Activated CD8-positive, alpha-beta T cell treated with anti-CD3 and anti-CD28 coated beads for 36 hours (primary cell): ENCODE data around the gene KCNJ12. TPM values are rescaled to one million over a fixed set of nuclear protein-coding genes. Genes with fewer than 3 reads are reported as not detected.

Source experiments
- ATAC-seq: fragments of 200-7000 bp; cut with Tn5 transposase; one replicate; pipeline ENCODE4 v1.10.0; 2021; ENCODE audit warnings: mild to moderate bottlenecking, moderate library complexity
- CTCF ChIA-PET: fragments of 350-600 bp; sonication (Branson Sonifier 250); formaldehyde crosslinking; loops from one replicate; lab custom pipeline; 2021; ENCODE audit warnings: antibody characterized with exemption; lab: Charles Lee
- POLR2A ChIA-PET: fragments of 350-600 bp; sonication (Branson Sonifier 250); formaldehyde crosslinking; loops from one replicate; lab custom pipeline; 2021; ENCODE audit warnings: antibody characterized with exemption; lab: Charles Lee
- DNase-seq: peaks from one replicate; pipeline ENCODE4 v3.0.0-alpha.2; 2020
- H3K27ac Mint-ChIP-seq: one replicate; pipeline ENCODE4 v1.8.0; 2021; ENCODE audit warnings: mild to moderate bottlenecking, mixed read lengths
- H3K27me3 Mint-ChIP-seq: one replicate; pipeline ENCODE4 v1.8.0; 2021; ENCODE audit warnings: mixed read lengths
- H3K36me3 Mint-ChIP-seq: one replicate; pipeline ENCODE4 v1.8.0; 2021; ENCODE audit warnings: low read depth, mixed read lengths
- H3K4me1 Mint-ChIP-seq: one replicate; pipeline ENCODE4 v1.8.0; 2021; ENCODE audit warnings: low read depth, mixed read lengths
- H3K4me3 Mint-ChIP-seq: one replicate; pipeline ENCODE4 v1.8.0; 2021; ENCODE audit warnings: mild to moderate bottlenecking, moderate library complexity, mixed read lengths
- H3K9me3 Mint-ChIP-seq: one replicate; pipeline ENCODE4 v1.8.0; 2021; ENCODE audit warnings: mixed read lengths
- intact Hi-C: fragments of 100-400 bp; cut with micrococcal nuclease; formaldehyde crosslinking; loops from one replicate; pipeline ENCODE4 v1.10.0; 2022
- total RNA-seq, 2 experiments: library from RNA; stranded (reverse); gene quantifications; one replicate each; pipeline ENCODE4 v1.2.3, GENCODE V29; 2021
- TF ChIP-seq, protein P1 (sequence below): fragments of 200-600 bp; IDR thresholded peaks from one replicate; pipeline ENCODE4 v1.8.0; 2022; ENCODE audit warnings: antibody characterized with exemption, mild to moderate bottlenecking

KCNJ12 gene
- total RNA-seq, 2 experiments from 2014 or later: not detected

- POLR2A ChIA-PET: interaction anchor here (1.1 kb wide), 1 partner anchor 16 kb away, joined by 3 read pairs; the partner anchor contains the start of gene KCNJ12
Measured at GRCh38 chr17:21360048-21360447, 16.1 kb upstream of the KCNJ12 start.

GRCh38 chr17:21361020-21361809, 14.9 kb upstream of the KCNJ12 start:
- intact Hi-C loops: no loop called here

More at GRCh38 chr17:21360048-21360447, 16.1 kb upstream of the KCNJ12 start:
- Mint-ChIP-seq H3K36me3 (no peaks in the 10 kb centered on the region), H3K27me3 (no peaks in the 10 kb centered on the region), H3K9me3 (no peaks in the 10 kb centered on the region), H3K4me1 (no peaks in the 10 kb centered on the region), H3K27ac (no peak overlapping the region), H3K4me3 (no peak overlapping the region)
- DNase-seq (no peak), ATAC-seq (no peak)
- CTCF ChIA-PET: no interaction called here
- TF ChIP-seq, protein P1, sequence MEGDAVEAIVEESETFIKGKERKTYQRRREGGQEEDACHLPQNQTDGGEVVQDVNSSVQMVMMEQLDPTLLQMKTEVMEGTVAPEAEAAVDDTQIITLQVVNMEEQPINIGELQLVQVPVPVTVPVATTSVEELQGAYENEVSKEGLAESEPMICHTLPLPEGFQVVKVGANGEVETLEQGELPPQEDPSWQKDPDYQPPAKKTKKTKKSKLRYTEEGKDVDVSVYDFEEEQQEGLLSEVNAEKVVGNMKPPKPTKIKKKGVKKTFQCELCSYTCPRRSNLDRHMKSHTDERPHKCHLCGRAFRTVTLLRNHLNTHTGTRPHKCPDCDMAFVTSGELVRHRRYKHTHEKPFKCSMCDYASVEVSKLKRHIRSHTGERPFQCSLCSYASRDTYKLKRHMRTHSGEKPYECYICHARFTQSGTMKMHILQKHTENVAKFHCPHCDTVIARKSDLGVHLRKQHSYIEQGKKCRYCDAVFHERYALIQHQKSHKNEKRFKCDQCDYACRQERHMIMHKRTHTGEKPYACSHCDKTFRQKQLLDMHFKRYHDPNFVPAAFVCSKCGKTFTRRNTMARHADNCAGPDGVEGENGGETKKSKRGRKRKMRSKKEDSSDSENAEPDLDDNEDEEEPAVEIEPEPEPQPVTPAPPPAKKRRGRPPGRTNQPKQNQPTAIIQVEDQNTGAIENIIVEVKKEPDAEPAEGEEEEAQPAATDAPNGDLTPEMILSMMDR: no peak
- intact Hi-C loops: no loop called here

DNA sequence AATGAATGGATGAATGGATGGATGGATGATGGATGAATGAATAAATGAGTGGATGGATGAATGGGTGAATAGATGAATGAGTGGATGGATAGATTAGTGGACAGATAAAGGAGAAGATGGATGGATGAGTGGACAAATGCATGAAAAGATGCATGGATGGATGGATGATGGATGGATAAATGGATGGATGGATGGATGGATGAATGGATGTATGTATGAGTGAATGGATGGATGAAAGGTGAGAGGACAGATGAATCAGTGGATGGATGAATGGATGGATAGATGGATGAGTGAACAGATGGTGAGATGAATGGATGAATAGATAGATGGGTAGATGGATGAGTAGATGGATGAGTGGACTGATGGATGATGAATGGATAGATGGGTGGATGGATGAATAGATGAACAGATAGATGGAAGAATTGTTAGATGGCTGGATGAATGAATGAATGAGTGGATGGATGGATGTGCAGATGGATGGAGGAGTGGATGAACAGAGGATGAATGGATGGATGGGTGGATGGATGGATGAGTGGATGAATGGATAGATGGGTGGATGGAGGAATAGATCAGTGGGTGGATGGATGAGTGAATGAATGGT, 13.7 kb upstream of the KCNJ12 start:
- intact Hi-C loops: no loop called here
- TF ChIP-seq, protein P1: no peak
- CTCF ChIA-PET: no interaction called here
- Mint-ChIP-seq H3K27me3 (no peaks in the 10 kb centered on the region), H3K27ac (no peak overlapping the region), H3K4me1 (no peaks in the 10 kb centered on the region), H3K36me3 (no peaks in the 10 kb centered on the region), H3K9me3 (no peaks in the 10 kb centered on the region), H3K4me3 (no peak overlapping the region)
- POLR2A ChIA-PET: no interaction called here
- DNase-seq (no peak), ATAC-seq (no peak)

More at GRCh38 chr17:21361020-21361809, 14.9 kb upstream of the KCNJ12 start:
- ChIA-PET CTCF (interaction anchor here (0.8 kb wide), 1 partner anchor 9 kb away, joined by 3 read pairs; no protein-coding TSS in a partner anchor), POLR2A (interaction anchor here (1.1 kb wide), 1 partner anchor 15 kb away, joined by 3 read pairs; the partner anchor contains the start of gene KCNJ12)
- Mint-ChIP-seq H3K9me3 (no peaks in the 10 kb centered on the region), H3K27me3 (no peaks in the 10 kb centered on the region), H3K36me3 (no peaks in the 10 kb centered on the region), H3K4me3 (no peak overlapping the region), H3K4me1 (no peaks in the 10 kb centered on the region), H3K27ac (no peak overlapping the region)
- no peak for DNase-seq
- TF ChIP-seq, protein P1: no peak
- ATAC-seq: no peak

GRCh38 chr17:21363776-21364642, 12.1 kb upstream of the KCNJ12 start:
- Mint-ChIP-seq H3K27me3 (no peaks in the 10 kb centered on the region), H3K4me3 (no peak overlapping the region), H3K27ac (no peak overlapping the region), H3K36me3 (no peaks in the 10 kb centered on the region), H3K4me1 (no peaks in the 10 kb centered on the region), H3K9me3 (no peaks in the 10 kb centered on the region)
- TF ChIP-seq, protein P1: no peak
- DNase-seq (no peak), ATAC-seq (no peak)
- CTCF ChIA-PET: no interaction called here
- POLR2A ChIA-PET: interaction anchor here (0.6 kb wide), 1 partner anchor 9 kb away, joined by 3 read pairs; no protein-coding TSS in a partner anchor
- intact Hi-C loops: no loop called here
